HG02763 (cell line): ENCODE data around the gene BOK.
"Not testable (repeated sequence)": the region's sequence is repeated elsewhere in the genome, so short reads cannot be mapped to it uniquely, and the experiment has no call there.

Experiments used
- ATAC-seq: cut with Tn5 transposase; IDR thresholded peaks from one replicate; pipeline ENCODE4 v1.9.1; 2021; ENCODE audit warnings: mild to moderate bottlenecking, moderate library complexity; ENCODE audit not compliant: unreplicated experiment

Gene BOK, protein sequence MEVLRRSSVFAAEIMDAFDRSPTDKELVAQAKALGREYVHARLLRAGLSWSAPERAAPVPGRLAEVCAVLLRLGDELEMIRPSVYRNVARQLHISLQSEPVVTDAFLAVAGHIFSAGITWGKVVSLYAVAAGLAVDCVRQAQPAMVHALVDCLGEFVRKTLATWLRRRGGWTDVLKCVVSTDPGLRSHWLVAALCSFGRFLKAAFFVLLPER

GRCh38 chr2:241558532-241559322 lies at the start of gene BOK:
BOK (plus strand) TSS chr2:241558745; CDS start chr2:241559484, 739 bp downstream.
- ATAC-seq, result no peak

DNA sequence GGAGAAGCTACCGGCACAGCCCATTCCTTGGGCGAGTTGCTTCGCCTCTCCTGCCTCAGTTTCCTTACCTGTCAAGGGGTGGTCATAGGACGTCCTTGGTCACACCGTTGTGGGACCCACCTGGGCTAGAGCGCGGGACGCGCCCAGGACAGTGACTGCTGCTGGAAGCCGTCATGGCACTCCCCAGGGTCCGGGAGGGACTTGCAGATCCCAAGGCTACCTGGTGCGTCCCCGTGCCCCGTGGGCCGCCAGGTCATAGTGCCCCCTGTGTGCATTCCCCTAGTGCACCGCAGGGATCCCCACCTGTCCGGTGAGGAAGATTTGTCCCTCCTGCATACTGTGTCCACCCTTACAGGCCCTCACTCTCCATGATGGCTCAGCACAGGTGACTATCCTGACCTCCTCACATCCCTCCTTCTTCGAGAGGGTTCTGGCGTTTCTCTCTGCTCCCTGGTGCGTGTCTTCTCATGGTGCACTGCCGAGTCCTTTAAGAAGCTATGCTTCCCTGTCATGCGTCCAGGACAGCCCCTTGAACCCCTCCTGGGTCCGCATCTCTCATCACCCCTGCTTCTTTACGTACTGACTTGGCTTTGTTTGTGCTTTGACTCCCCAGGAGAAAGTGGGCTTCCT lies 49.3 kb upstream of the BOK start:
- no peak for ATAC-seq

GRCh38 chr2:241511091-241511741 lies 47.3 kb upstream of the BOK start:
- ATAC-seq, result no peak

DNA sequence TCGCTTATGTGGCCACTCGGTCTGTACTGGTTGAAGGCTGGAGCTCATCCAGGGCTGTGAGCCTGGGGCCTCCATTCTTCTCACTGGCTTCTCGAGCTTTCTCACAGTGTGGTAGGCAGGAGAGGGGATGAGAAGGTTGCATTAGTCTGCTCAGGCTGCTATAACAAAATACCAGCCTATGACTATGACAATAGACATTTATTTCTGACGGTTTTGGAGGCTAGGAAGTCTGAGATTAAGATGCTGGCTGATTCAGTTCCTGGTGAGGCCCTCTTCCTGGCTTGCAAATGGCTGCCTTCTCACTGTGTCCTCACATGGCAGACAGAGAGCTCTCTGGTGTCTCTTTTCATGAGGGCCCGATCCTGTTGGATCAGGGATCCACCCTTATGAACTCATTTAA lies 44.0 kb upstream of the BOK start:
- ATAC-seq, result no peak

- no peak for ATAC-seq
These were observed 43.4 kb upstream of the BOK start for GRCh38 chr2:241514986-241515737.

- ATAC-seq, result no peak
These were observed 42.0 kb upstream of the BOK start for GRCh38 chr2:241516520-241516965.

GRCh38 chr2:241517297-241517696 lies 41.2 kb upstream of the BOK start:
- ATAC-seq, result no peak

GRCh38 chr2:241519669-241520068 lies 38.9 kb upstream of the BOK start:
- ATAC-seq, result no peak

DNA sequence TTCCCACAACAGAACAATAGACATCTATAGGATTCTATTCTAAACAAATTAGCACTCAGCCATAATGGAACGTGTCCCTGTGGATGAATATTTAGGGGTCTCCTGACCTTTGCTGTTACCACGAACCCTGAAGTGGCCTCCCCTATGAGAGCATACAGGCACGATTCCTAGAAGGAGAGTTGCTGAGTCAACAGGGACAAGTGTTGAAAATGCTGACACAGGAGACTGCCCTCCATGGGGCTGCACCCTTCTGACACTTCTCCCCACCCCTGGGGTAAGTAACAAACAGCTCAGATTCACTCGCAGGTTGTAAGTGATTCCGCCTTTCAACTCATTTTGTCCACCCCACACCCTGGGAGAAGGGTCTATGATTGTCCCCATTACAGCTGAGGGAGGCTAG lies 36.1 kb upstream of the BOK start:
- ATAC-seq, result no peak

GRCh38 chr2:241525818-241526780 lies 32.4 kb upstream of the BOK start:
- ATAC-seq, result not testable (repeated sequence)

GRCh38 chr2:241530571-241530970 lies 28.0 kb upstream of the BOK start:
- no peak for ATAC-seq

- no peak for ATAC-seq
These were observed 27.3 kb upstream of the BOK start for GRCh38 chr2:241531161-241531722.

- no peak for ATAC-seq
These were observed 26.4 kb upstream of the BOK start for GRCh38 chr2:241532168-241532567.

DNA sequence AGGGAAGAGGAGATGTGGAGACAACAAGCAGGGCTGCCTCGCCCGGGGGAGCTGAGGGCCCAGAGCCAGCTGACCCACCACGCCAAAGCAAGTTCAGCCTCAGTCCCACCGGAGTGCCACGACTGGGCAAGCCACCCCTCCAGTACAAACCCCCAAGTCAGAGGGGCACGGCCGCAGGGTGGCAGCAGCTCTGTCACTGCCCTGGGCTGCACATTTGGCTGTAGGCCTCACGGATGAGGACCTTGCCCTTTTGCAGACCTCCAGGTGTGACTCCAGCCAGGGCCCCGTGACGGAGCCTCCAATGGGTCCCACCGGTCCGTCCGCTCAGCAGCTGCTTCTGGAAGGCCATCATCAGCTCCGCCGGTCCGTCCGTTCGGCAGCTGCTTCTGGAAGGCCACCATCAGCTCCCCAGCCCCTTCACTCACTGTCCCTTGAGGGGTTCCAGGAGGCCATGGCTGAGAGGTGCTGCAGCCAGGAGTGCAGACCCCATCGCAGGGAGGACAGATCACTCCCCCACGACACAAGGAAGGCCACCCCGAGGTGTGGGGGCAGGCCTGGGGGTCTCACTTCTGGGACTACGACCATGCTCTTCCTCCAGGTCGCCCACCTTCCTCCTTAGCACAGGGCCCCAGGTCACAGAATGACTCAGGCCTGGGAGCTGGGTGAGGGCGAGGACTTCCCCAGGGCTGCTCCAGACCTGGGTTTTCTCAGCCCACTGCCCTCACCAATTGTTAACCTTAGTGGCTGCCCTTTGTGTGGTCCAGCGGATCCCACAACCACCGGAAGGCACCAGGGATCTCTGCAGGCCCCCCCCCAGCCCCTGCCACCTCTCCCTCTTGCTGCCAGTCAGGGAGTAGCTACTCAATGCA lies 25.6 kb upstream of the BOK start:
- ATAC-seq, result no peak

- ATAC-seq, result no peak
These were observed 24.3 kb upstream of the BOK start for GRCh38 chr2:241534293-241534692.

- no peak for ATAC-seq
These were observed 23.7 kb upstream of the BOK start for GRCh38 chr2:241534701-241535375.

- no peak for ATAC-seq
These were observed 22.5 kb upstream of the BOK start for GRCh38 chr2:241535871-241536655.
